Muscle layer of colon (tissue), 2 donors: ENCODE measurements around the gene LRRC8B.
"Not testable (repeated sequence)": the region's sequence is repeated elsewhere in the genome, so short reads cannot be mapped to it uniquely, and the experiment has no call there.

ENCODE experiments used
- H3K27ac ChIP-seq: one replicate; pipeline ENCODE4 v1.7.0; 2013; ENCODE audit warnings: low read depth, mild to moderate bottlenecking, low read length, moderate library complexity
- H3K27me3 ChIP-seq, 2 donors: one replicate each; pipeline ENCODE4 v1.7.0; 2013; ENCODE audit warnings: low read length in 2 of 2, mild to moderate bottlenecking in 2 of 2; ENCODE audit not compliant: insufficient read depth in 2 of 2, control insufficient read depth in 1 of 2
- H3K36me3 ChIP-seq: one replicate; pipeline ENCODE4 v1.7.0; 2013; ENCODE audit warnings: mild to moderate bottlenecking, low read length; ENCODE audit not compliant: insufficient read depth
- H3K4me1 ChIP-seq: one replicate; pipeline ENCODE4 v1.7.0; 2013; ENCODE audit warnings: mild to moderate bottlenecking, low read length; ENCODE audit not compliant: insufficient read depth
- H3K4me3 ChIP-seq, 2 donors: one replicate each; pipeline ENCODE4 v1.7.0; 2013; ENCODE audit warnings: low read length in 2 of 2, low read depth in 1 of 2, mild to moderate bottlenecking in 1 of 2, moderate library complexity in 1 of 2
- H3K9ac ChIP-seq: one replicate; pipeline ENCODE4 v1.7.0; 2013; ENCODE audit warnings: low read length
- H3K9me3 ChIP-seq: one replicate; pipeline ENCODE4 v1.7.0; 2013; ENCODE audit warnings: mild to moderate bottlenecking, low read length
- donor health status: abdominal sarcoma.
- donor health status: Adenocarcinoma of cecum.

The LRRC8B gene

GRCh38 chr1:89615676-89616598 lies 91.3 kb downstream of the LRRC8B start:
- H3K4me3 ChIP-seq = no peak overlapping the region
- no peaks in the 10 kb centered on the region for H3K9me3 ChIP-seq
- no peak overlapping the region for H3K27ac ChIP-seq
- H3K4me1 ChIP-seq = no peaks in the 10 kb centered on the region
- H3K36me3 ChIP-seq = no peaks in the 10 kb centered on the region
- H3K9ac ChIP-seq = no peak overlapping the region
- H3K27me3 ChIP-seq = no peaks in the 10 kb centered on the region

- no peak overlapping the region for H3K4me3 ChIP-seq
- H3K9me3 ChIP-seq = no peaks in the 10 kb centered on the region
- no peak overlapping the region for H3K27ac ChIP-seq
- no peaks in the 10 kb centered on the region for H3K27me3 ChIP-seq
- H3K4me1 ChIP-seq = no peaks in the 10 kb centered on the region
- H3K9ac ChIP-seq = no peak overlapping the region
- H3K36me3 ChIP-seq = no peaks in the 10 kb centered on the region
Measured at GRCh38 chr1:89616844-89617627, 92.4 kb downstream of the LRRC8B start.

GRCh38 chr1:89620664-89621063 lies 96.0 kb downstream of the LRRC8B start:
- Histone ChIP-seq H3K36me3 (no peaks in the 10 kb centered on the region), H3K4me3 (no peak overlapping the region), H3K27me3 (no peaks in the 10 kb centered on the region)

GRCh38 chr1:89622895-89623294 lies 98.3 kb downstream of the LRRC8B start:
- Histone ChIP-seq H3K27me3 (no peaks in the 10 kb centered on the region), H3K4me1 (no peaks in the 10 kb centered on the region), H3K4me3 (no peak overlapping the region), H3K9ac (no peak overlapping the region), H3K9me3 (no peaks in the 10 kb centered on the region), H3K27ac (no peak overlapping the region), H3K36me3 (no peaks in the 10 kb centered on the region)

More at GRCh38 chr1:89620664-89621063, 96.0 kb downstream of the LRRC8B start:
- no peak overlapping the region for H3K9ac ChIP-seq
- H3K9me3 ChIP-seq = no peaks in the 10 kb centered on the region
- no peaks in the 10 kb centered on the region for H3K4me1 ChIP-seq
- H3K27ac ChIP-seq = no peak overlapping the region

DNA sequence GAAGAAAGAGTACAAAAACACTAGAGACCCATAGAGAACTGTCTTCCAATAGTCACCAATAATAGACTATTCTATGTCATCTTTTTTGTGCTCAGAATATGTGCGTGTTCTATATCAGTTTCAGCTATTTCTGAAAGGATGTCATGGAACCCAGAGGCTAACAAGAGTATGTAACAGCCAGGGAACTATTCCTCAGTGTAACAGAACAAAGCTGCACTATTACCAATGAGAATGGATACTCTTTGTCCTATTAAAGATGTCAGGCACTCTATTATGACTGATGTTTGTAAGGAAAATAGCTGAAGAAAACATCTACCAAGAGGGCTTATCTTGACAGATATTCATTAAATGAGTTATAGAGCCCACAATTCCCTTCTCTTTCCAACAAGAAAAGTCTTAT lies 99.7 kb downstream of the LRRC8B start:
- no peaks in the 10 kb centered on the region for H3K36me3 ChIP-seq
- H3K27ac ChIP-seq = no peak overlapping the region
- no peaks in the 10 kb centered on the region for H3K4me1 ChIP-seq

DNA sequence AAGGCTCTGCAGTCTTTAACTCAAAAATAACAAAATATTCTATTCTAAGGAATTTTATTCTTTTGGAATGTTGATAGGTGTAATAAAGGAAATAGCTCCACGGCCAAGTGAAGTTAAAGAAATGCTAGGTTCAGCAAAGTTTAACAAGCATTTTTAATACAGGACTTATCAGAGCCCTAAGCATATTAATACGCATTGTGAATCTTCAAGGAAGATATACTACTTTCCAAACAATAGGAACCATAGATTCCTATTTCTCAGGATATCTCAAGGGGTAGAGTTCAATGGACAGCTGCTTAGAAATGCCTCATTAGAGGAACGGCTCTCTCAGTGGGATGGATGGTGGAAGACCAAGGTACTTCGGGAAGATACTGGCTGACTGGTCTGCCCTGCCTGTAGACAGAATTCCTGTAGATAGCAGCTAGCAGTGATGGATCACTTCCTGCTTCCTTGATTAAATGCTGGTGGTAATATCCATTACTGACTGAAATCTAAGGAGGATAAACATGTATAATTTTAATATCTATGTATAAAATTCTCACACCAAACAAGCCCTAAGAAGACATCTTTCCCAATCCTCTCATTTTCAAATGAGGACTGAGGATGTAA lies 100.2 kb downstream of the LRRC8B start:
- H3K27me3 ChIP-seq = no peaks in the 10 kb centered on the region
- H3K4me3 ChIP-seq = no peak overlapping the region
- H3K36me3 ChIP-seq = no peaks in the 10 kb centered on the region
- no peaks in the 10 kb centered on the region for H3K9me3 ChIP-seq
- H3K9ac ChIP-seq = no peak overlapping the region
- no peak overlapping the region for H3K27ac ChIP-seq
- no peaks in the 10 kb centered on the region for H3K4me1 ChIP-seq

More for the DNA sequence above, 99.7 kb downstream of the LRRC8B start:
- Histone ChIP-seq H3K4me3 (no peak overlapping the region), H3K9me3 (no peaks in the 10 kb centered on the region), H3K9ac (no peak overlapping the region), H3K27me3 (no peaks in the 10 kb centered on the region)

- Histone ChIP-seq H3K4me1 (no peaks in the 10 kb centered on the region), H3K27ac (no peak overlapping the region), H3K4me3 (no peak overlapping the region), H3K9me3 (no peaks in the 10 kb centered on the region), H3K36me3 (no peaks in the 10 kb centered on the region), H3K9ac (no peak overlapping the region), H3K27me3 (no peaks in the 10 kb centered on the region)
Measured at GRCh38 chr1:89627596-89627962, 103.0 kb downstream of the LRRC8B start.

- Histone ChIP-seq H3K27ac (no peak overlapping the region), H3K27me3 (no peaks in the 10 kb centered on the region), H3K36me3 (no peaks in the 10 kb centered on the region), H3K9ac (no peak overlapping the region), H3K9me3 (no peaks in the 10 kb centered on the region), H3K4me3 (no peak overlapping the region), H3K4me1 (no peaks in the 10 kb centered on the region)
Measured at GRCh38 chr1:89629146-89629545, 104.5 kb downstream of the LRRC8B start.

DNA sequence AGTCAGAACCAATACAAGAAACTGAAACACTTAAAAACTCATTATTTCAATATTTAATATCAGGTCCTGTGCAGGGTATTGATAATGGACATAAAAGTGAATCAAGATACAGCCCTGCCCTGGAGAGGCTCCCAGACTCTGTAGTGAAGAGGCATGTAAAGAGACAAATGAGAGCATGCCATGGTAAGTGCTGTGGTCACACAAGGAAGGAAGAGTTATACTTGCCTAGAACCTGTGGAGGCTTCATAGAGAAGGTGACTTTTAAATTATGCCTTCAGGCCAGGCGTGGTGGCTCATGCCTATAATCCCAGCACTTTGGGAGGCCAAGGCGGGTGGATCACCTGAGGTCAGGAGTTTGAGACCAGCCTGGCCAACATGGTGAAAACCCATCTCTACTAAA lies 105.0 kb downstream of the LRRC8B start:
- H3K36me3 ChIP-seq, H3K27ac ChIP-seq, H3K9ac ChIP-seq, H3K4me1 ChIP-seq, H3K4me3 ChIP-seq, H3K27me3 ChIP-seq, H3K9me3 ChIP-seq: not testable (repeated sequence)

DNA sequence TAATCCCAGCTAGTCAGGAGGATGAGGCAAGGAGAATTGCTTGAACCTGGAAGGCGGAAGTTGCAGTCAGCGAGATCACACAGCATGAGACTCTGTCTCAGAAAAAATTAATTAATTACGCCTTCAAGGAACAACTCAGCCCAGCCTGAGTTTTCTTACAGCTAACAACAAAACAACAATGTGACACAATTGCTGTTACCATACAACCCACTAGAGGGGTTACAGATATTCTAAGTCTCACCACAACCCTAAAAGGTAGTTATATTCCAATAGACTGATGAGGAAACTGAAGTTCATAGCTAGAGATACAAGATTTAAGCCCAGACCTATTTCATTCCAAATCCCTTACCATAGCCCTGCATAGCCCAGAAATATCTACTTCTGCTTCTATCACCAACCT lies 105.4 kb downstream of the LRRC8B start:
- no peaks in the 10 kb centered on the region for H3K36me3 ChIP-seq
- no peak overlapping the region for H3K27ac ChIP-seq
- H3K4me3 ChIP-seq = no peak overlapping the region
- no peak overlapping the region for H3K9ac ChIP-seq
- no peaks in the 10 kb centered on the region for H3K9me3 ChIP-seq
- no peaks in the 10 kb centered on the region for H3K27me3 ChIP-seq
- no peaks in the 10 kb centered on the region for H3K4me1 ChIP-seq

DNA sequence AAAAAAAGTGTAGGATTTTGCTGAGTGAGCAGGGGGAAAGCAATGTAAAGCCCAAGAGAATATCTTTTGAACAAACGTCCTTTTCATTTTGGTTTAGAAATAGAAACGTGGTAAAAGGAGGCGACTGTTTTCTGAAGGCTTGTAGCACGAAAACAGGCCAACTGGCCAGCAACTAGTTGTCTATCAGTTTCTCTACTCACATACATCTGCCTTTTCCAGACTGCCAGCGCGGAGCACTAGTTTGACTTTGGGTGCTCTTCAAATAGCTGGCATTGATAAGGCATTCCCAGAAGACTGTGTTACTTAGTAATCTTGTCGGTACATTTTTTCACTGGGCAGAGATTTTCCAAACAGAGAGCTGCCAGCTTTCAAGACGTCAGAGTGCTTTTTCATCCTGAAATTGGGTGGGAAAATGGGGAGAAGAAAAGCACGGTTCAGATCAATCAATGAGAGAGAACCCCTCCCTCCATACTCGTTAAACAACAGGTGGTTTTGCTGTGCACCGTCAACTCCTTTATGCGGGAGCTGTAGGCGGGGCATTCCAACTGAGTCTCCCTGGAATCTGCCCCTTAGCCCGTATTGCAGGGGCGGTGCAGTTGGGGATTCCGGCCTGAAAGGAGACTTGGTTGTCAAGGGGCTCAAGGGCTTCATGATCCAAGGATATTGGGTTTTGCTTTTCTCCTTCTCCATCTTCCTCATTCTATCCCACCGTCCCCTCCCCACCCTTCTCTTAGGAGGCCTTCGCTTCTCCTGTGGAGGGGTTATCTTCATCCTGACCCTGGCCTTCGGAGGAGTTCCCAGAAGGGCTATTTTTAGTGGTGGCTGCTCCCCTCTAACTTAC lies 107.4 kb downstream of the LRRC8B start:
- H3K27me3 ChIP-seq = no peaks in the 10 kb centered on the region
- no peaks in the 10 kb centered on the region for H3K4me1 ChIP-seq
- no peaks in the 10 kb centered on the region for H3K36me3 ChIP-seq
- peak overlapping the region; percentile 46 for H3K9ac ChIP-seq
- H3K4me3 ChIP-seq = peak overlapping the region; percentile 29 to 73
- H3K9me3 ChIP-seq = no peaks in the 10 kb centered on the region
- H3K27ac ChIP-seq = peak overlapping the region; percentile 13
